ENCODE results near the gene LRRC32.

LRRC32 gene

DNA sequence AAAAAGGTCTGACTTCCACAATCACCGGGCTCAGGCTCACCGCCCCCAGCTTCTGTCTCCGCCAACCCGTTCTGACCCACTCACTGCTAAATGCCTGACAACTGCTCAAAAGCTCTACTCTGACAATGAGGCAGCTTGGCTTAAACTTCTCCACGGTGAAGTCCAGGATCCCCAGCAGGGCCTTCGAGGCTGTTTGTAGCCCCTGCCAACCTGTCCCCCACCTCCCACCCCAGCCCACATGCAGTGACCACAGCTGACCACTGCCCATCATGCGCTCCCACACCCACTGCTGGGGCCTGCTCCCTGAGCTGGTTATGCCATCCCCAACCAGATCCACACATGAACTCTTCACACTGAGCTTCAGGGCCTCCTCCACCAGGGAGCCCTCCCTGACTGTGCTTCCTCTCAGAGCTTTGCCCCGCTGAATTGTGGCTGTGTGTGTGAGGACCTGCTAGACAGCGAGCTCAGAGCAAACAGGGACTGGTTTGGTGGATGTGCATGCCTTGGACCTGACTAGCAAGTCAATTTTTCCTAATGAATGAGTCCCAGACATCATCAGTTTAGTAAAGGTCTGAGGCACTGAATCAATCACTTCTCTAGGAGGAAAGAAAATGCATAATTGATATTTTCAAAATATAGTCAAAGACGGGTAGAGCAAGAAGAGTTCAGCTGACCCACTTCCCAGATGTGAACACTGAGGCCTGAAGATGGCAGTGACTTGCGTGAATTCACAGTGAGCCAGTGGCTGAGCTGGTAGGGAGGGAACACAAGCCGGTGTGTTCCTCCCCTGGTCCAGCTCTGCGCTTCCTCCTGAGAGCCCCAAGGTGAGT, 7.7 kb downstream of the LRRC32 start:
- no peak for DNase-seq

DNA sequence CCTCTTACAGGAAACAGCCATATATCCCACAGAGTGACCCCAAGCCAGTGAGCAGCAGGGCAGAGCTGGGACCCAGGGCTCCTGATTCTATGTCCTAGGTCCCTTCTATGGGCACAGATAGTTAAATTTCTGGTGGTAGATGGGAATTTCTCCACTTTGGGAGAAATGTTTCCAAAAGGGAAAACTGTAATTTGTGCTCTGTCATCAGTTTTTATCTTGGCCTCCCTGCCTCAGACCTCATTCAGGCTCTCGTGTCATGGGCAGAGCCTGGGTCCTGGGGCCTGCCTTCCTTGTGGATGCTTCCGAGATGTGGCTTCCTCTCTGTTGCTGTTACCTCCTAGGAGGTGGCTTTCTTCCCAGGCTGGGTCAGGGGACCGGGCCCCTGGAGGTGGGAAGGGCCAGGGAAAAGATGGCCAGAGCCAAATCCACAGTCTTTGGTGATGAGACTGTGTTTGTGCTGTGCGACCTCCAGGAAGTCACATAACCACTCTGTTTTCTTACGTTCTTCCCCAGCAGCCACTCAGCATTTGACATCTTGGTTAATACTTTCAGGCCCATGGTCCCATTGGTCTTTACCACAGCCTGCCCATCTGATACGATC, 8.6 kb downstream of the LRRC32 start:
- no peak for DNase-seq

DNA sequence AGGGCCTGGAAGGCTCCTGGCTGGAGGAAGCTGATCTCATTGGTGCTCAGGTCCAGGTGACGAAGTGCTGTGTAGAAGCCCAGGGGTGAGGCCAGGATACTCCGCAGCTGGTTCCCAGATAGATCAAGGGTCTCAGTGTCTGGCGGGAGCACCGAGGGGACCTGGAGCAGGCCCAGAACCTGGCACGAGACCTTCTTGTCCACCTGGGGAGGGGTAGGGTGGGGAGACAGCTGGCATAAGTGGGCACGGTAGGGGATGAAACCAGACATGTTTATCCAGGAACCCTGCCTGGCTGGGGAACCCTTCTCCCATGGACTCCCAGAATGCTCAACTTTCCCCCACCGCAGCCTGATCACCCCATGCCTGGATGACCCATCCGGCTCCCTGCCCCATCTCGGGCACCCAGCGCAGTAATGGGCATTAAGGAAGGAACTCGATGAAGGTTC, 9.2 kb downstream of the LRRC32 start:
- no peak for DNase-seq

DNA sequence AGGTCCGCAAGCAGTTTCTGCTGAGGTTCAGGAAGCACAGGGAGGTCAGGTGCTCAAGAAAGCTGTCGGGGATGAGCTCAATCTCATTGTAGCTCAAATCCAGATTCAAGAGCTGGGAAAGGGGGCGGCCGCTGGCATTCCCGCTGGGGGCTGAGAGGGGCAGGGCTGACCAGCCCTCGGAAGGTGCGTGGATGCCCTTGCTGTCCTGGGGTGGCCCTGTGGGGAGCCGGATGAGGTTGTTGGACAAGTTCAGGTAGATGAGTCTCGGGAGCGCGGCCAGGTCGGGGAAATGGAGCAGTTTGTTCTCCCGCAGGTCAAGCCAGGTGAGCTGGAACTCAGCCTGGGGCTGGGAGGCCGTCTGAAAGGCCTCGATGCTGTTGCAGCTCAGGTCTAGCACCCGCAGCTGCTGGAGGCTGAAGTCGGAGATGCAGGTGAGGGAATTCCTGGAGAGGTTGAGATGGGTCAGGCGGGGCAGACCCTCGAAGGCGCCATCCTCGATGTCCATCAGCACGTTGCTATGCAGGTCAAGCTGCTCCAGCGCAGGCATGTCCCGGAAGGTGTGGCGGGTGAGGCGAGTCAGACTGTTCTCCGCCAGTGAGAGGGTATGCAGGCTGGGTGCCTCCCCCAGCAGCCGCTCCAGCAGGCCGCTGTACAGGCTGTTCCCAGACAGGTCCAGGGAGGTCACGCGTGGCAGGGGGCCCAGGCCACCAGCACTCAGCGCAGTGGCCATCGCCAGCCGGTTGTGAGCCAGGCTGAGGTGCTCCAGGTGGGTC, 9.8 kb downstream of the LRRC32 start:
- DNase-seq: no peak

DNA sequence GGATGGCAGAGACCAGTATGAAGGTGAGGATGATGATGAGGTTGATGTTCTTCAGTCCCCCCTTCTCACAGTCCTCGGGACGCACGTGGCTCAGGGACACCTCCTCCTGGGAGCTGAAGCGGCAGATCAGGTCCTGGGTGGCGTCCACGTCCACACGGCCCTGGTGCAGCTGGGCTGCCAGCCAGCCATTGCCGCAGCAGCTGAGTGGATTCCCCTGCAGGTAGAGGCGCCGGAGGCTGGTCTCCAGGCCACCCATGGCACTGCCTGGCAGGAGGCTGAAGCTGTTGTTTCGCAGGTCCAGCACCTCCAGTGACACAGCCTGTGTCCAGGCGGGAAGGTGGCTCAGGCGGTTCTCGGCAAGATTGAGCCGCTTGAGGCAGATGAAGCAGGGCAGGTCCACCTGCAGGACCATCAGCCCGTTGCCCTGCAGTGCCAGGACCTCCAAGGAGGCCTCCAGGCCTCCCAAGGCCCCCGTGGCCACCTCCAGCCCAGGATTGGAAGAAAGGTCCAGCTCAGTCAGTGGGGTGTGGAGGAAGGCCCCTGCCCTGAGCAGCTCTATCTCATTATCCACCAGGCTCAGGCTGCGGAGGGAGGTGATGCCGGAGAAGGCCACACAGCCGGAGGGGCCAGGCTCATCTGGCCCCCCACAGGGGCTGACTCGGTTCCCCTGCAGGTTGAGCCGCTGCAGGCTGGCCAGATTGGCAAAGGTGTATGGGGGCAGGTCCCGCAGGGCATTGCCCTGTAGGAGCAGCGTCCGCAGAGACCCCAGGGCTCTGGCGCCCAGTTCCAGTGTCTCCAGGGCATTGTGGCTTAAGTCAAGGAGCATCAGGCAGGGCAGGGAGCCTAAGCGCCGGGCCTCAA, 10.6 kb downstream of the LRRC32 start:
- DNase-seq: no peak

DNA sequence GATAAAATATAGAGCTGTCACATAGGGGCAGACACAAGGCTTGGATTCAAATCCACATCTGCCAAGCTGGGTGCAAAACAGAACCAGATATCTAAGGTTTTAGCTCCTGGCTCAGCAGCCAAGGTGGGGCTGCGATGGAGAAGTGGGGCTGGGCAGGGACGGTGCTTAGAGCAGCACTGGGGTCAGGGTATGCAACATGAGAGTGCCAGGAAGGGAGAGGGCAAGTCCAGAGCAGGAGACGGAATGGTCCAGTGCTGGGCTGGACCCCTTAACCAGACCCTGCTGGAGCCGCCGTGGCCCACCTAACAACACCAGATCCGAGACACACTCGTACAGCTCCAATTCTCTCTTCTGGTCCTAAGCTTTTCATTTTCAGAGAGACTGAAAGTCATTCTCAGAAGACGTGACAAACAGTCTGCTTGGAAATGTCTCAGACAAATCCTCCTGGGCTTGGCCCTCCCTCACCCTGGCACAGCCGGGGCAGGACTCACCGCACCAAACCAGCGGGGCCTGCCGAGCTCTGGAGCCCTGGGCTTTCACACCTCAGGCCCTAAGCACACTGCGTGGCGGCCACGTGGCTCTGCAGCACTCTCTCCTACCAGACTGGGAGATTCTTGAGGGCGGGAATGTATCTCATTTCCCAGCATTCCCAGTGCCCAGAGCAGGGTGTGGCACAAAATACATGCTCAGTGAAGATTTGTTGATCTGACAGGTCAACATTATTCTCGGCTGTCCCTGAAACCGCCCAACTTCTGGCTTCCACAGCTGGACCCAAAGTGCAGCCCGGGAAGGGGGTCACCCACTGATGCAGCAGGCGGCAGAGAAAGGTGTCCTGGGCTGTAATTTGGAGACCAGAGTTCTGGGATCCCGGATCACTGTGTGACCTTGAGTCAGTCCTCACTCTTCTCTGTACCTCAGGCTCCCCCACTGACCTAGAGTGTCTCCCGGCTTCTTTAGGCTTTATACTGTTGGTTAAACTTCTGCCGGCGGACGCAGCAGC, 11.6 kb downstream of the LRRC32 start:
- DNase-seq: no peak

DNA sequence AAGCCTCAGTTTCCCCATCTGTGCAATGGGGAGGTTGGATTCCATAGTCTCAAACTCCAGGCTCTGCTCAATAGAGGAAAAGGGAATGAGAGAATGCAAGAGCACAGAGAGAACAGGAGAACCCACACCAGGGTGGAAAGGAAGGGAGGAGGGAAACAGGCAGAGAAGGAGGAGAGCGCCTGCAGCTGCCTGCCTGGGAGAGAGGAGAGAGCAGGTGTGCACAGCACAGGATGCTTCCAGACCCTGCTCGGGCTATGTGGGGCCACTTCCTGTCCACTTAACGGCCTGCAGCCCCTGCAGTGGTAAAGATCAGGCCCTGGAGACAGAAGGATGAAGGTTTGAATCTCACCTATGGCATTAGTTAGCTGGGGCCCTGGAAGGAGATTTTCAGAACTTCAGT, 12.3 kb downstream of the LRRC32 start:
- no peak for DNase-seq

DNA sequence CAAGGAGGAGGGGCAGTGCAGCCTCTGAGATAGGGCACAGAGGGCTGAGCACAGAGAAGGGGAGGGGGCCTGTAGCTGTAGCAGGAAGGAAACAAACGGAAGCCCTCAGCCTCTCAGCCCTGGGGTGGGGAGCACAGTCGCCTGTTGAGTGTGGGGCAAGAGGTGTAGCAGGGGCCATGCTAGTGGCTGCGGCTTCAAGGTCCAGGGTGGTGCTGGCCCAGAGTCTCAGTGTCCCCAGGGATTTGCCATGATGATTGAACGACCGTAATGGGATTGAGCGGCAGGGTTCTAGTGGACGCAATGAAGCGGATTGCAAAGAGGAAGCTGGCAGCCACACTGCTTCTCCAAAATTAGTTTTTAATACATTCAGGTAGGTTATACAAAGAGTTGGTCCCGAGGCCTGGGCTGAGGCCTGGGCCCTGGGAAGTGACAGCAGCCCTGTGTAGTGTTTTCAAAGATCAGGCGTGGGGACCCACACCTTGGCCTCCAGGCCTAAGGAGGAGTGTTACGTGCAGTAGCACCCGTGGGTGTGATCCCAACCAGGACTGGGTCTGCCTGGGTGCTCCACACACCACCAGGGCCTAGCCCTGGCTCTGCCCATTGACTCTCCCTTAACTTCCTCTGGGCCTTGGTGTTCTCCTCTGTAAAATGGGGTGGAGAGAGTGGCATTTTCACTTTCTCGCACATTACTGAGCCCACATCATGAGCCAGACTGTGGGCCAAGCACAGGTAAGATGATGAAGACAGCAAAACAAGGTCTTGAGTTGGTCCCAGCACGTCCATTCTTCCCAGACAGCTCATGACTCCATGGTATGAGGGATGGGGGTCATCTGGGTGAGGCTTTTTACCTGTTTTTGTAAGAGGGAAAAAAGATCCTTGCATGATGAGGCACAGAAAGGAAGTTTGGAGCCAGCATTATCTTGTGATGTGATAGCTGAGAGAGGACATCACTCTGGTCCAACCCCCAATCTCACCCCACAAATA, 13.1 kb downstream of the LRRC32 start:
- DNase-seq: no peak

DNA sequence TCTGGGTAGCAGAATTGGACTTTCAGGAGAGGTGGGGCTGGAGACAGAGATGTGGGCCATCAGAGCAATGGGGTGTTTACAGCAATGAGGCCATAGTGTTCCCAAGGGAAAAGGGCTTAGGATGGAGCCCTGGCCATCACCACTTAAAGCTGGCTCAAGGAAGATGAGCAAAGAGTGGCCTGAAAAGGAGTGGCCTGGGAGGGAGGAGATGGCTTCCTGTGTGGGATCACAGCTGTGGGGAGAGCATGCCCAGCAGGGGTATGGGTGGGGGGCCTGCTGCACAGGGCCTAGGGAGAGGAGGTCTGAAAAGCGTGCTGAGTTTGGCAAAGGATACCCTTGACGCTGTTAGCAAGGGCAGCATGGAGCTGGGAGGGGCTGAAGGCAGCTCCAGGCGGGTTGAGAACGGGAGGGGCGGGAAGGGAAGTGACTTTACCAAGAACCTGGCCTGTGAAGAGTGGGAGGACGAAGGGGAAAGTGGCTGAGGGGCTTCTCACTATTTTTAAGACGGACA, 13.9 kb downstream of the LRRC32 start:
- DNase-seq: no peak

DNA sequence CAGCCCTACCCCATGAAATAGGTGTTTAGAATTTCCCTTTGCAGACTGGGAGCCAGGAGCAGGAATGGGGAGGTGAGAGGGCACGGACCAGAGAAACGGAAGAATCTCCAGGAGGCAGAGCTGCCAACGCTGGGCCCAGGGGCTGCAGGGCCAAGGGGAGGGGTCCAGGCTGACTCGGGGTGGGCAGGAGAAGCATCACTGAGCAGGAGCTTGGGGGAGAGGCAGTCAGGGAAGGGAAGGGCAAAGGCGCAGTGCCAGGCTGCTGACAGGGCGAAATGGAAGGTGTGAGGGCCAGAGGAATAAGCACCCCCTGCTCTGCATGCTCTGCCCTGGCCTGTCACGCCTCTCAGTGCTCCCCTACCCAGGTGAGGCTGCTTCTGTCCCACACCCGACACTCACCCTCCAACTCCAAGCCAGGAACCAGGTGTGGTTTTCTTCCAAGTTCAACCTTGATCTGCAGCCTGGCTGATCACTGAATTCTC, 14.5 kb downstream of the LRRC32 start:
- no peak for DNase-seq

DNA sequence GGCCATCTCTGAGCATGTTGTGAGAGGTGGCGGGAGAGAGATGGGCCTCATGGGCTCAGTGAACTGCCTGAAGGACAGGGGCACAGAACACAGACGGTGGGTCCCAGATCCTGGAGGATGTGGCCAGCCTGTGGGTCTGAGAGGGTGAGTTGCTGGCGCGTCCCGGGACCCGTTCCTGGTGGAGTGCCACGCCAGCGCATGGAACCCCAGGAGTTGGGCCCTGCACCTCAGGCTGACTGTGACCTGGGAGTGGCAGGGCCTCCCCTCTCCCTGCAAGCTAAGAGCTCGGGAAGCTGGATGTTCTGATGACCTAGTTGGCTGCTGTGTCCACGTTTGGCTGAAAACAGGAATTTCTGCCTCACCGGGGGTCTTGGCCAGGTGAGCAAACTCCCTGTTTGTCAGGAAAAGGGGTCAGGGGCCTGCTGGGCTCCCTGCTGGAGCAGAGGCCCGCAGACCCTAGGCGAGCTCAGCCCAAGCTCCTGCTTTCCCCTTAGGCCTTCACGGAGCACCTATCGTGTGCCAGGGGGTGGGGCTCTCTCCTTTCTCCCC, 15.0 kb downstream of the LRRC32 start:
- DNase-seq: no peak

DNA sequence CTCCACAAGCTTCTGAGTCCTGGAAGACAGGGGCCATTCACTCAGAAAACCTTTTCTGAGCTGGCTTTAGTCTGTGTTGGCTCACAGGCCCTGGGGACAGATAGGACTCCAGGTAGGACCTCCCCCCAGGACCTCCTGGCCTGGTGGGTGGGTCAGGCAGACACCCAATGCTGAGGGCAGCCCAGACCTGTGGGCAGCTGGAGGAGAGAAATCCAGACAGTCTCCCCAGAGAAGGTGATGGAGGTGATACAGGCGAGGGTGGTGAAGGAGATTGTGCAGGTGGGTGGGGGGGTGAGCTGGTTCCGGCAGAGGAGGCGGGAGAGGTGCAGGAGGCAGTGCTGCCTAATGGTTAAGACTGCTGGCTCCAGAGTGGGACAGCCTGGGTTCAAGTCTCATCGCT, 15.6 kb downstream of the LRRC32 start:
- no peak for DNase-seq

DNA sequence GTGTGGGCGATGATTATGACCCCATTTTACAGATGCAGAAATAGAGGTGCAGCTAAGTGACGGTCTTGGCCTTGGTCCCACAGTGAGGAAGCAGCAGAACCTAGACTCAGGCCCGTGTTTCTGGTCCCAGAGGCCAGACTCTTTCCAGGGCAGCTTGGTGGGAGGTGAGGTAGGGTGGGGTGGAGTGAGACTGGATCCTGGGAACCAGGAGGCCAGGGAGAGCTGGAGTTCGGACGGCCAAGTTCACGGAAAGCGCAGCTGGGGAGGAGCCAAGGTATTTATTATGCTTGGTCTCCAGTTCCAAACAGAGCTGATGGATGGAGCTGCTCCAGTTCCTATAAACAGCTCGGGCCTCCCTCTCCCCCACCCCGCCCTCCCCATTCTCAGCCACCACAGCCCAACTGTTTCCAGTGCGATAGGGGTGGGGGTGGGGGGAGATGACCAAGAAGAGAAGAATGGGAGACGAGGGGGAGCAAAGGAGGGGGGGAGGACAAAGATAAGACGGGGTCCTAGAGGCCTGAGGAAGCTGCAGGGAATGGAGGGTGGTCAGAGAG, 16.2 kb downstream of the LRRC32 start:
- DNase-seq: no peak

DNA sequence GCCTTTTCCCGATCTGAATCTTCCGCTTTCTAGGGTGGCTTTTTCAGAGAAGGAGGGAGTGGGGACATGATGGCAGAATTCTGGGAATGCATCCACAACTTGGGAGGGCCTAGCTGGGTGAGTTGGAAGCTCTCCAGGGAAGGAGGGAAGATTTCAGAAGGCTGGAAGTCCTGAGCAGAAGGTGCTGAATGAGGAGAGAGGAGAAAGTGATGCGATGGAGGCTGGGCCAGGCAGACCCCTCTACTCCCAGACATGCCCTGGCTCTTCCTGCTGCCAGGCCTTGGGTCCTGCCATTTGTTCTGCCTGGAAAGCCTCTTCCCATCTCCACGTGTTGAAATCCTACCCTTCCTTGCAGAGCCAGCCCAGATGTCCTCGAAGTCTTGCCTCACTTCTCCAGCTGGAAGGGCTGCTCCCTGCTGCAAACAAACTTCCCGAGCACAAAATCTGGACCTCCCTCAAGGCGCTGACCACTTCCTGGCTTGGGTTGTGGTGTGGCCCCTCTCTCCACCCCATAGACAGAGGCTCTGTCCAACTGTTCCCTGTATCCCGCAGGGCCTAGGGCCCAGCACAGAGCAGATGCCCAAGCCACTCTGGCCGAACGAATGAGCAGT, 16.8 kb downstream of the LRRC32 start:
- no peak for DNase-seq

DNA sequence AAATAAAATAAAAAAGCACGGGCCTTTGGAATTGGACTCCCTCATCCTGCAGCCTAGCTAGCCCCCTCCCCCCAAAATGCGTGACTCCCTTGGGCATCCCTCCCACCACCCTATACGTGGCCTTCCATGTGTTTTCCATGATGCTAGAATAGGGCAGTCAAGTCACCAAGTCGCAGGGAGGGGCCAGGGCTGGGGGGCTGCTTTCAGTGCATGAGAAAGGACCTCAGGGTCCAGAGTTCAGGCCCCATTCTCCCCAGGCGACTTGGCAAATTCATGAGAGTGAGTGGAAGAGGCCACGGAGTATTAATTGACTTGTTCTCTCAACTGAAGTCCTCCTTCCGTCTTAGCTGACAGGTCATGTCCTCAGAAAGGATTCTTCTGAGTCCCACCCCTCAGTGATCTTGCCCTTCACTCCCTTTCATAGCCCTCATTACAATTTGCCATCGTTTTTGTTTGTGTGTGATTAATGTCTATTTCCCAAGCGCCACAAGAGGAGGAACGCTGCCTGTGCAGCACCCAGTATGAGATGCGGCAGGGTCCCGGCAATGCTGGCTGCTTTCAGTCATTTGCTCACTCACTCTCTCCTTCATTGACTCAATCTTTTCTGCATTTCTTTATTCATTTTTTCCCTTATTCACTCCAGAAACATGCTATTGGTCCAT, 17.4 kb downstream of the LRRC32 start:
- DNase-seq: no peak

DNA sequence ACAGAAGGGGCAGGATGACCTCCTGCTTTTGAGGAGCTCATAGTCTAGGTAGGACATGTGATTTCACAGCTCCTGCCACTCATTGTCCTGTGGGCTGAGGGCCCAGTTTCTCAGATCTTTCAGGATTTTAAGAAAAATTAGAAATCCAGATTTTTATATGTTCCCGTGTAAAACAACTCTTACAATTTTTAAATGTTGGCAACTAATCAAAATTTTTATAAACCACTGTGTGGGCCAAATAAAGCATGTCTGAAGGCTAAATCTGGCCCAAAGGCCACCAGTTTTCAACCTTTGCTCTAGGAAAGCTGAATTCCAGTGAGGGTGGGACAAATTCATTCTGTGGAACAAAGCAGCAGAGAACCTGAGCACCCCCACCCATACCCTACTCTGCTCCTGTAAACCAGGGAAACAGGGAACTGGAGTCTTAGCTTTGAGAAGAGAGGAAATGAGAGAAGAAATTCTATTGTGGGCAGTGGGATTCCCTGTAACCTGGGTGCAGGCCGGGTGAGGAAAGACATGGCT, 20.6 kb downstream of the LRRC32 start:
- no peak for DNase-seq

DNA sequence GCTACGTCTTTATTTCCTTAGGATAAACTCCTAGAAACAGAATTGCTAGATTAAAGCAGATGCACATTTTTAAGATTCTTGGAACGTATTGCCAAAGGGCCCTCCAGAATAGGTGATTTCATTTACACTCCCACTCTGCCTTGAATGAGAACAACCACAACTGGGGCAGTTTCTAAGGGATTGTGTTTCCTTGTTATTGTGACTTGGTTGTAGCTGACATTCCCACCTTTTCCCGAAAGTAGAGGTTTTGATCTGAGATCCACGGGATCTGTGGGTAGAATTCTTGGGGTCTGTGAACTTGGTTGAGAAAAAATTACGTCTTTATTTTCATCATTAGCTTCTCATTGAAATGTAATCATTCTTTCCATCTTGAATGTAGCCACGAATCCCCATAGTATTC, 21.5 kb downstream of the LRRC32 start:
- DNase-seq: no peak

DNA sequence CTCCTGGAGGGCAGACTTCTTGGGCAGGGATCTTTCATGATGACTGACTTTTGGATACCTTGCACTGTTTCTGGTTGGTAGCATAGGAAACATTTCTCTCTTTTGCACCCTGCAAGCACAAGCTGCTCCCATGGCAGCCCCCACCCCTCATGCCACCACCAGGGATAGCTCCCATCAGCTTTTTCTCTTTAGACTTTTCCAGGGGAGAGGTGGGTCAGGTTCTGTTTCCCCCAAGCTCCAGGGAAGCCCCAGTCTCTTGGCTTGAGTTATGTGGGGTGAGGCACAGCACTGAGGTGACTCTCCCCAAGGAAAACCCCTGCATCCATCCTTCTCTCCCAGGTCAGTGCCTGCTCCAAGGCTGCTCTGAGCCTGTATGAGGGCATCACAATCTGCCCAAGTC, 22.5 kb downstream of the LRRC32 start:
- no peak for DNase-seq
